ENCODE measurements around the gene MAN2A1.

- no peak for TF ChIP-seq CTCF (conservative IDR thresholded peaks at IDR 0.05; ENCODE audit: low read depth, low read length)
- no peak for TF ChIP-seq EZH2 (IDR thresholded peaks at IDR 0.05; ENCODE audit: borderline replicate concordance, low read depth, low read length, poor library complexity, severe bottlenecking)
Measured at GRCh38 chr5:109805883-109806282, 116.2 kb downstream of the MAN2A1 start.
